HG03175 (cell line): Measurements from ENCODE around the gene MZT2A.
"Not testable (repeated sequence)": the region's sequence is repeated elsewhere in the genome, so short reads cannot be mapped to it uniquely, and the experiment has no call there.

Source experiments
- ATAC-seq: cut with Tn5 transposase; IDR thresholded peaks from one replicate; pipeline ENCODE4 v1.9.1; 2021; ENCODE audit warnings: mild to moderate bottlenecking, moderate library complexity; ENCODE audit not compliant: unreplicated experiment

The MZT2A gene

GRCh38 chr2:131521524-131521923 is 29.3 kb upstream of the MZT2A start:
- not testable (repeated sequence) for ATAC-seq

- ATAC-seq, result no peak
These were observed 28.3 kb upstream of the MZT2A start for GRCh38 chr2:131520526-131520925.

- not testable (repeated sequence) for ATAC-seq
These were observed 27.8 kb upstream of the MZT2A start for GRCh38 chr2:131519871-131520470.

GRCh38 chr2:131519466-131519865 is 27.3 kb upstream of the MZT2A start:
- no peak for ATAC-seq

- ATAC-seq, result not testable (repeated sequence)
These were observed 26.3 kb upstream of the MZT2A start for GRCh38 chr2:131518531-131518930.

- not testable (repeated sequence) for ATAC-seq
These were observed 25.7 kb upstream of the MZT2A start for GRCh38 chr2:131517856-131518255.

- ATAC-seq, result no peak
These were observed 25.1 kb upstream of the MZT2A start for GRCh38 chr2:131517106-131517831.

- ATAC-seq, result not testable (repeated sequence)
These were observed 24.4 kb upstream of the MZT2A start for GRCh38 chr2:131516621-131517020.

GRCh38 chr2:131516011-131516410 is 23.8 kb upstream of the MZT2A start:
- ATAC-seq, result no peak

GRCh38 chr2:131515235-131515634 is 23.0 kb upstream of the MZT2A start:
- ATAC-seq, result not testable (repeated sequence)

- ATAC-seq, result peak; percentile 72
These were observed 22.4 kb upstream of the MZT2A start for GRCh38 chr2:131514408-131515166.

- ATAC-seq, result not testable (repeated sequence)
These were observed 20.0 kb upstream of the MZT2A start for GRCh38 chr2:131511969-131512870.

GRCh38 chr2:131511291-131511968 is 19.2 kb upstream of the MZT2A start:
- not testable (repeated sequence) for ATAC-seq

- no peak for ATAC-seq
These were observed 17.4 kb upstream of the MZT2A start for GRCh38 chr2:131509615-131510014.

GRCh38 chr2:131504082-131504750 is 12.0 kb upstream of the MZT2A start:
- not testable (repeated sequence) for ATAC-seq

- not testable (repeated sequence) for ATAC-seq
These were observed 11.4 kb upstream of the MZT2A start for GRCh38 chr2:131503587-131503986.

- ATAC-seq, result peak; percentile 82
These were observed 6.2 kb upstream of the MZT2A start for GRCh38 chr2:131498321-131498973.

- ATAC-seq, result not testable (repeated sequence)
These were observed 3.3 kb upstream of the MZT2A start for GRCh38 chr2:131495506-131495905.
